Measurements from ENCODE around the gene IGF2BP2. TPM values are rescaled to one million over a fixed set of nuclear protein-coding genes. Genes with fewer than 3 reads are reported as not detected.
A peak's percentile ranks its signal among the peaks of the same experiment; 100 is the strongest.
"Not testable (repeated sequence)": the region's sequence is repeated elsewhere in the genome, so short reads cannot be mapped to it uniquely, and the experiment has no call there.

The IGF2BP2 gene
- polyA plus RNA-seq, 1 experiment = 2.0 TPM

DNA sequence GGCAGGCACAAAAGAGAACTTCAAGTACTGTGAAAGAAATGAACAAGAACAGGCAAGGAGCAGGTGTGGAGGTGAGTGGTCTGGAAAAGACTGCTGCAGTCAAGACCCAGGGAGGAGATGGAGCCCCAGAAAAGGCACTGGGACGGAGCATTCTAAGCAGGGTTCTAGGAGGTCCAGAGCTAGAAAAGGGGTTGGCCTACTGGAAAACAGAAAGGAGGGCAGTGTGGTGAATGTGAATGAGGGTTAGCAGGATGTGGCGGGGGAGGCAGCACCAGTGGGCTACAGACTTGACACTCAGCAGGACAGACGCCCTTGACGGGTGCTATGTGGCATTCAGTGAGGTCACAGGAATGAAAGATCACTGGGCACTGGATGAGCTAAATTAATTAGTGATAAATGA, 163.1 kb downstream of the IGF2BP2 start:
- peaks cover 5% of the 10 kb centered on the region for H3K36me3 ChIP-seq (ENCODE audit: control insufficient read depth, insufficient read depth, low read length)
- ChIA-PET POLR2A (no interaction called here), CTCF (interaction anchor here (0.6 to 6.9 kb wide), 9 partner anchors 13 to 318 kb away, joined by 3 to 108 read pairs (median 9); no protein-coding TSS in a partner anchor)
- no peak overlapping the region for H3K4me3 ChIP-seq (ENCODE audit: low read depth, low read length)
- TF ChIP-seq, protein P1, sequence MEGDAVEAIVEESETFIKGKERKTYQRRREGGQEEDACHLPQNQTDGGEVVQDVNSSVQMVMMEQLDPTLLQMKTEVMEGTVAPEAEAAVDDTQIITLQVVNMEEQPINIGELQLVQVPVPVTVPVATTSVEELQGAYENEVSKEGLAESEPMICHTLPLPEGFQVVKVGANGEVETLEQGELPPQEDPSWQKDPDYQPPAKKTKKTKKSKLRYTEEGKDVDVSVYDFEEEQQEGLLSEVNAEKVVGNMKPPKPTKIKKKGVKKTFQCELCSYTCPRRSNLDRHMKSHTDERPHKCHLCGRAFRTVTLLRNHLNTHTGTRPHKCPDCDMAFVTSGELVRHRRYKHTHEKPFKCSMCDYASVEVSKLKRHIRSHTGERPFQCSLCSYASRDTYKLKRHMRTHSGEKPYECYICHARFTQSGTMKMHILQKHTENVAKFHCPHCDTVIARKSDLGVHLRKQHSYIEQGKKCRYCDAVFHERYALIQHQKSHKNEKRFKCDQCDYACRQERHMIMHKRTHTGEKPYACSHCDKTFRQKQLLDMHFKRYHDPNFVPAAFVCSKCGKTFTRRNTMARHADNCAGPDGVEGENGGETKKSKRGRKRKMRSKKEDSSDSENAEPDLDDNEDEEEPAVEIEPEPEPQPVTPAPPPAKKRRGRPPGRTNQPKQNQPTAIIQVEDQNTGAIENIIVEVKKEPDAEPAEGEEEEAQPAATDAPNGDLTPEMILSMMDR (IDR thresholded peaks at IDR 0.05; ENCODE audit: insufficient read depth, low read depth, low read length) = no peak
- DNase-seq (ENCODE audit: low read depth) = no peak
- H3K27me3 ChIP-seq (ENCODE audit: control insufficient read depth, insufficient read depth, low read length) = no peaks in the 10 kb centered on the region

- H3K27me3 ChIP-seq (ENCODE audit: control insufficient read depth, insufficient read depth, low read length); H3K36me3 ChIP-seq (ENCODE audit: control insufficient read depth, insufficient read depth, low read length); POLR2A ChIA-PET; DNase-seq (ENCODE audit: low read depth); H3K4me3 ChIP-seq (ENCODE audit: low read depth, low read length): not testable (repeated sequence)
- CTCF ChIA-PET = interaction anchor here (0.6 to 6.9 kb wide), 22 partner anchors 13 to 318 kb away, joined by 3 to 108 read pairs (median 8); no protein-coding TSS in a partner anchor
Measured at GRCh38 chr3:185661296-185661695, 163.5 kb downstream of the IGF2BP2 start.

DNA sequence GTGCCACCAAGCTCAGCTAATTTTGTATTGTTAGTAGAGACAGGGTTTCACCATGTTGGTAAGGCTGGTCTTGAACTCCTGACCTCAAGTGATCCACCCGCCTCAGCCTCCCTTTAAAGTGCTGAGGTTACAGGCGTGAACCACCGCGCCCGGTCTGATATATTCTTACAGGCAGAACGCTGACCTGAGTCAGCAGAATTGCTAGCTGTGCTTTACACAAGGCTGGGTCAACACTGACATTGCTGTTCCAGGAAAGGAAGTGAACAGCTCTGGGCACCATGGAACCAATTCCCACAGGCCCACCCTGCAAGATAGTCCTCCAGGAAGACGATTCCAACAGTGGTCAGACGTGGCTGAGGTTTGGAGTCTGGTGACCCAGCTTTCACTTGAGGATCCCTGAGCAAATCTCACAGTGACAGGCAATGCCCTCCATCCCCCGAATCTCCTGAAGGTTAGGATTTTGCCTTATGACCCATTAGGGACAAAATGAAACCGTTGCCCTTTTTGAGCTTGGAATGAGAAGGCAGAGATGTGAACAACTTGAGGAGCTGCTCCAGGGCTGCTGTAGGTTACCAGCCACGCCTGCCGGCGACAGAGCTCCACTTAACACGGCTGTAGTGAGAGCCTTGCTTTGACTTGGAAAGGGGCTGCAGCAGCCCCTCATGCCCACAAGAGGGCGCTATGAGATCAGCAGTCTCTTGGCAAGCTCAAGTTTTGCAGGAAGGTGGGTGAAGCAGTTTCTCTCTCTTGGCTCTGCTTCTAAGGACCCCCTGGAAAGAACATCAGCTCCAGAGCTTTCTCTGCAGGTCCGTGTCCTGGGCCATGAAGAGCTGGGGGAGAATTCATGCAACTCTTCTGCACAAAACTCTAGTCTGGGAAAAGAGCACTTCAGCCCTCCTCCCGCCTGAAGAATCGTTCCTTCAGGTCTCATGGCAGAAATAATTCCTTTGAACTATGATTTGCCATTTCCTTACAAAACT, 164.6 kb downstream of the IGF2BP2 start:
- Histone ChIP-seq H3K4me3 (ENCODE audit: low read depth, low read length) (no peak overlapping the region), H3K27me3 (ENCODE audit: control insufficient read depth, insufficient read depth, low read length) (no peaks in the 10 kb centered on the region), H3K36me3 (ENCODE audit: control insufficient read depth, insufficient read depth, low read length) (peaks cover 6% of the 10 kb centered on the region)
- POLR2A ChIA-PET = no interaction called here
- CTCF ChIA-PET = interaction anchor here (0.6 to 6.9 kb wide), 56 partner anchors 8 to 323 kb away, joined by 3 to 108 read pairs (median 5); partner anchors contain the start of gene TRA2B
- DNase-seq (ENCODE audit: low read depth) = no peak
- TF ChIP-seq, protein P1 (IDR thresholded peaks at IDR 0.05; ENCODE audit: insufficient read depth, low read depth, low read length) = peak; percentile 99

GRCh38 chr3:185658943-185659342, 165.9 kb downstream of the IGF2BP2 start:
- CTCF ChIA-PET = interaction anchor here (0.8 to 6.9 kb wide), 11 partner anchors 16 to 284 kb away, joined by 3 to 108 read pairs (median 8); no protein-coding TSS in a partner anchor
- POLR2A ChIA-PET = interaction anchor here (0.5 to 1.1 kb wide), 4 partner anchors 16 to 248 kb away, joined by 3 to 14 read pairs (median 5); no protein-coding TSS in a partner anchor
- DNase-seq (ENCODE audit: low read depth) = no peak
- Histone ChIP-seq H3K4me3 (ENCODE audit: low read depth, low read length) (no peak overlapping the region), H3K36me3 (ENCODE audit: control insufficient read depth, insufficient read depth, low read length) (peaks cover 14% of the 10 kb centered on the region), H3K27me3 (ENCODE audit: control insufficient read depth, insufficient read depth, low read length) (no peaks in the 10 kb centered on the region)
- TF ChIP-seq, protein P1 (IDR thresholded peaks at IDR 0.05; ENCODE audit: insufficient read depth, low read depth, low read length) = no peak

DNA sequence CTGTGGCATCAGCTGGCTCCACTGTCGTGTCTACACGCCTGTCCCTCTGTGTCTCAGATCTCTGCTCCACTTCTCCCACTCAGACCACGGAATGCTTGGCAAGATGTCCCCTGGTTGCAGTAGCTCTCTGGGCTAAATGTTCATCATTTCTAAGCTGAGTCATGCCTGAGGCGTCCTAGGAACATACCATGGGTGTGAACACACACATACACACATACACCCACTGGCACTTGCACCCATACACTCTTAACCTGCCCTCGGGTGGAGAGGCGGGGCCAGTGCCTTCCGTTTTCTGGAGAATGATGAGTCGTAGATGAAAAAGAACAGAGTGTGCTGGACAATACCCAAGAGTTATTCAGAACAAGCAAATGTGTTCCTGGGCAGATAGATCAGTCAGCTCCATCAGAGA, 166.3 kb downstream of the IGF2BP2 start:
- CTCF ChIA-PET = interaction anchor here (0.8 to 6.9 kb wide), 9 partner anchors 16 to 285 kb away, joined by 3 to 108 read pairs (median 9); no protein-coding TSS in a partner anchor
- POLR2A ChIA-PET = interaction anchor here (0.5 to 1.1 kb wide), 6 partner anchors 16 to 248 kb away, joined by 3 to 14 read pairs (median 5); no protein-coding TSS in a partner anchor
- H3K27me3 ChIP-seq (ENCODE audit: control insufficient read depth, insufficient read depth, low read length) = no peaks in the 10 kb centered on the region
- H3K4me3 ChIP-seq (ENCODE audit: low read depth, low read length) = no peak overlapping the region
- peaks cover 18% of the 10 kb centered on the region for H3K36me3 ChIP-seq (ENCODE audit: control insufficient read depth, insufficient read depth, low read length)
- TF ChIP-seq, protein P1 (IDR thresholded peaks at IDR 0.05; ENCODE audit: insufficient read depth, low read depth, low read length) = no peak
- peak; percentile 96 for DNase-seq (ENCODE audit: low read depth)
